OCI-LY7 (cell line): ENCODE results near the gene SAT1. TPM values are rescaled to one million over a fixed set of nuclear protein-coding genes. Genes with fewer than 3 reads are reported as not detected.
"Not testable (repeated sequence)": the region's sequence is repeated elsewhere in the genome, so short reads cannot be mapped to it uniquely, and the experiment has no call there.

Source experiments
- BruUV-seq: library from RNA; stranded (reverse); fragments of 400-500 nt; replicated peaks from 2 replicates; lab custom pipeline; 2021; lab: Mats Ljungman, UMichigan
- CTCF ChIA-PET: fragments of 300-600 bp; sonication (Branson Sonifier 250); formaldehyde crosslinking; loops from one replicate; lab custom pipeline; 2022; ENCODE audit warnings: antibody characterized with exemption; ENCODE audit not compliant: unreplicated experiment; lab: Charles Lee
- POLR2A ChIA-PET: fragments of 300-600 bp; sonication (Branson Sonifier 250); formaldehyde crosslinking; loops from one replicate; lab custom pipeline; 2022; ENCODE audit warnings: antibody characterized with exemption; lab: Charles Lee
- DNase-seq: peaks from one replicate; pipeline ENCODE4 v3.0.0-alpha.2; 2015; ENCODE audit warnings: low spot score
- H2AFZ ChIP-seq: fragments of 200-600 bp; sonication (generic), shearing (Covaris generic); 2 replicates; pipeline ENCODE4 v1.6.1; 2014; ENCODE audit warnings: mild to moderate bottlenecking, antibody characterized with exemption, low read length, moderate library complexity
- H3K27ac ChIP-seq: fragments of 200-600 bp; sonication (generic); 2 replicates; pipeline ENCODE4 v1.5.1; 2014; ENCODE audit warnings: mixed run types, low read depth, mild to moderate bottlenecking, moderate library complexity, low read length, inconsistent platforms; ENCODE audit not compliant: poor library complexity, severe bottlenecking
- H3K36me3 ChIP-seq: fragments of 200-600 bp; sonication (generic); 2 replicates; pipeline ENCODE4 v1.6.1; 2014; ENCODE audit warnings: mild to moderate bottlenecking, antibody characterized with exemption, low read length, moderate library complexity, mixed read lengths; ENCODE audit not compliant: insufficient read depth
- H3K4me1 ChIP-seq: fragments of 200-600 bp; sonication (generic); 2 replicates; pipeline ENCODE4 v1.5.1; 2014; ENCODE audit warnings: mild to moderate bottlenecking, low read length; ENCODE audit not compliant: insufficient read depth, poor library complexity, severe bottlenecking
- H3K4me2 ChIP-seq: fragments of 200-600 bp; sonication (generic); 2 replicates; pipeline ENCODE4 v1.6.1; 2014; ENCODE audit warnings: mild to moderate bottlenecking, low read length
- H3K4me3 ChIP-seq: fragments of 200-600 bp; sonication (generic); 2 replicates; pipeline ENCODE4 v1.5.1; 2014; ENCODE audit warnings: mild to moderate bottlenecking, low read depth, low read length; ENCODE audit not compliant: poor library complexity, severe bottlenecking
- H3K79me2 ChIP-seq: fragments of 200-600 bp; sonication (generic); 2 replicates; pipeline ENCODE4 v1.6.1; 2016; ENCODE audit warnings: low read depth, mild to moderate bottlenecking, low read length, moderate library complexity, mixed read lengths; ENCODE audit not compliant: insufficient read depth
- H3K9me2 ChIP-seq: fragments of 200-600 bp; sonication (generic); 2 replicates; pipeline ENCODE4 v1.6.1; 2016; ENCODE audit warnings: mild to moderate bottlenecking, low read length, mixed read lengths; ENCODE audit not compliant: insufficient read depth
- H3K9me3 ChIP-seq: fragments of 200-600 bp; sonication (generic); 2 replicates; pipeline ENCODE4 v1.6.1; 2014; ENCODE audit warnings: mild to moderate bottlenecking, mixed run types, low read length, mixed read lengths
- H4K20me1 ChIP-seq: fragments of 200-600 bp; sonication (generic); 2 replicates; pipeline ENCODE4 v1.6.1; 2014; ENCODE audit warnings: mild to moderate bottlenecking, antibody characterized with exemption, low read length, moderate library complexity, mixed read lengths; ENCODE audit not compliant: insufficient read depth
- CTCF ChIP-seq: fragments of 200-600 bp; sonication (generic); conservative IDR thresholded peaks from 2 replicates; pipeline ENCODE4 v1.5.1; 2014; ENCODE audit warnings: mild to moderate bottlenecking, antibody characterized with exemption, low read length, moderate library complexity, mixed read lengths
- EZH2phosphoT487 ChIP-seq: fragments of 200-600 bp; sonication (generic); IDR thresholded peaks from 2 replicates; pipeline ENCODE4 v1.6.1; 2018; ENCODE audit warnings: low read depth, borderline replicate concordance, mild to moderate bottlenecking, mixed run types, antibody characterized with exemption, low read length, moderate library complexity, mixed read lengths
- intact Hi-C: fragments of 100-400 bp; cut with micrococcal nuclease; formaldehyde crosslinking; loops from one replicate; pipeline ENCODE4 v1.10.0; 2022; ENCODE audit not compliant: unreplicated experiment
- total RNA-seq, 2 experiments: library from RNA; depleted of rRNA in 1 of 2; stranded (reverse); fragments of >200 nt in 1 of 2; shearing (Covaris generic) in 1 of 2; gene quantifications; 2 replicates each; pipeline ENCODE4 v1.2.3, GENCODE V29; 2014 to 2022

The SAT1 gene
- total RNA-seq, 2 experiments from 2014 or later: 46.9 to 50.7 TPM

GRCh38 chrX:23742697-23743622 is 40.0 kb upstream of the SAT1 start, which contains the start of gene ACOT9:
Gene ACOT9, minus strand, starts transcription at chrX:23743276. Its CDS starts 132 bp downstream, at chrX:23743144.
- no TSS peak for BruUV-seq

GRCh38 chrX:23743623-23743971 is 39.4 kb upstream of the SAT1 start:
- Histone ChIP-seq H2AFZ (peak overlapping the region; percentile 98), H3K4me3 (peak overlapping the region; percentile 90), H3K4me2 (peak overlapping the region; percentile 85), H3K4me1 (peaks cover 12% of the 10 kb centered on the region)
- H4K20me1 ChIP-seq, POLR2A ChIA-PET, intact Hi-C loops, H3K79me2 ChIP-seq, H3K36me3 ChIP-seq, H3K9me2 ChIP-seq, H3K27ac ChIP-seq, H3K9me3 ChIP-seq, DNase-seq, CTCF ChIA-PET, BruUV-seq: not testable (repeated sequence)

More at GRCh38 chrX:23742697-23743622, 40.0 kb upstream of the SAT1 start, which contains the start of gene ACOT9:
- H3K9me3 ChIP-seq: no peaks in the 10 kb centered on the region
- no peaks in the 10 kb centered on the region for H3K9me2 ChIP-seq
- intact Hi-C loops: no loop called here
- TF ChIP-seq EZH2phosphoT487 (no peak), CTCF (no peak)
- H3K4me2 ChIP-seq: peak within 1 kb of the TSS; percentile 85
- peak within 1 kb of the TSS; percentile 90 for H3K4me3 ChIP-seq
- no peaks in the 10 kb centered on the region for H3K36me3 ChIP-seq
- no peaks in the 10 kb centered on the region for H3K79me2 ChIP-seq
- no peaks in the 10 kb centered on the region for H4K20me1 ChIP-seq
- peak within 1 kb of the TSS; percentile 28 for H3K27ac ChIP-seq
- peak; percentile 79 for DNase-seq
- ChIA-PET POLR2A (no interaction called here), CTCF (no interaction called here)
- H3K4me1 ChIP-seq: peaks cover 12% of the 10 kb centered on the region
- H2AFZ ChIP-seq: peak within 1 kb of the TSS; percentile 98

- Histone ChIP-seq H2AFZ (no peak overlapping the region), H3K36me3 (no peaks in the 10 kb centered on the region), H3K27ac (no peak overlapping the region), H3K4me1 (peaks cover 12% of the 10 kb centered on the region), H3K9me2 (no peaks in the 10 kb centered on the region), H3K9me3 (no peaks in the 10 kb centered on the region), H4K20me1 (no peaks in the 10 kb centered on the region), H3K4me3 (no peak overlapping the region), H3K4me2 (no peak overlapping the region), H3K79me2 (no peaks in the 10 kb centered on the region)
- TF ChIP-seq EZH2phosphoT487: no peak
- TF ChIP-seq CTCF: no peak
- ChIA-PET CTCF (interaction anchor here (0.6 kb wide), 1 partner anchor 268 kb away, joined by 3 read pairs; no protein-coding TSS in a partner anchor), POLR2A (no interaction called here)
- BruUV-seq: no TSS peak
- no peak for DNase-seq
- intact Hi-C loops: no loop called here
Observed at GRCh38 chrX:23745786-23746185, 37.2 kb upstream of the SAT1 start.
